Dermis lymphatic vessel endothelial cell (primary cell): ENCODE data around the gene VCY1B. TPM values are rescaled to one million over a fixed set of nuclear protein-coding genes. Genes with fewer than 3 reads are reported as not detected.

Source experiments
- total RNA-seq: library from RNA; depleted of rRNA; stranded (reverse); fragments of >200 nt; gene quantifications from 2 replicates; pipeline ENCODE4 v1.2.1, GENCODE V29; 2014

The VCY1B gene
- not detected in 2 replicates for total RNA-seq

GRCh38 chrY:14055927-14056326, at the start of gene VCY1B:
VCY1B (plus strand) TSS chrY:14056227; CDS start chrY:14056290, 63 bp downstream.

Other genes with a start within 250 kb of the VCY1B start
- gene VCY, start 69.8 kb upstream of the VCY1B start, total RNA-seq, result not detected in 2 replicates